ENCODE results near the gene B2M.

DNA sequence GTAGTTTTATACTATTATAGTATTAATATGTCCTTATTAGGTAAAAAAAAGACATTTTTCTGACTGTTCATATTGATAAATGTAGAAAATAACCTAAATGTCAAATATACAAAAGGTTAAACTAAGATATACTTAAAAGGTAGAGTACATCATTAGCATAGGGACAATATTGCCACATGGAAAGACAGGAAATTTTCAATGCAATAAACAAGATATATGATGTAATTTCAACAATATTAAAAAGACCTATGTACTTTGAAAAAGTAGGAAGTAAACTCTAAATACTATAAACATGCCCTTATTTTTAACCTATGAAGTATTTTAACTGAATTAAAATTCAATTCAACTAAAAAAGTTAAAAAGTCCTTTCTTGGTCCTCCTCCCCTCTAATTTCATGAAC is 49.7 kb upstream of the B2M start:
- TF ChIP-seq, protein P1, sequence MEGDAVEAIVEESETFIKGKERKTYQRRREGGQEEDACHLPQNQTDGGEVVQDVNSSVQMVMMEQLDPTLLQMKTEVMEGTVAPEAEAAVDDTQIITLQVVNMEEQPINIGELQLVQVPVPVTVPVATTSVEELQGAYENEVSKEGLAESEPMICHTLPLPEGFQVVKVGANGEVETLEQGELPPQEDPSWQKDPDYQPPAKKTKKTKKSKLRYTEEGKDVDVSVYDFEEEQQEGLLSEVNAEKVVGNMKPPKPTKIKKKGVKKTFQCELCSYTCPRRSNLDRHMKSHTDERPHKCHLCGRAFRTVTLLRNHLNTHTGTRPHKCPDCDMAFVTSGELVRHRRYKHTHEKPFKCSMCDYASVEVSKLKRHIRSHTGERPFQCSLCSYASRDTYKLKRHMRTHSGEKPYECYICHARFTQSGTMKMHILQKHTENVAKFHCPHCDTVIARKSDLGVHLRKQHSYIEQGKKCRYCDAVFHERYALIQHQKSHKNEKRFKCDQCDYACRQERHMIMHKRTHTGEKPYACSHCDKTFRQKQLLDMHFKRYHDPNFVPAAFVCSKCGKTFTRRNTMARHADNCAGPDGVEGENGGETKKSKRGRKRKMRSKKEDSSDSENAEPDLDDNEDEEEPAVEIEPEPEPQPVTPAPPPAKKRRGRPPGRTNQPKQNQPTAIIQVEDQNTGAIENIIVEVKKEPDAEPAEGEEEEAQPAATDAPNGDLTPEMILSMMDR (IDR thresholded peaks at IDR 0.05): no peak
- no peak for TF ChIP-seq POLR2A (IDR thresholded peaks at IDR 0.05)

All from adrenal gland (tissue), 5 donors.